Prostate gland (tissue), 2 donors: Measurements from ENCODE around the gene ZNF277. TPM values are rescaled to one million over a fixed set of nuclear protein-coding genes. Genes with fewer than 3 reads are reported as not detected.
A peak's percentile ranks its signal among the peaks of the same experiment; 100 is the strongest.

Experiments used
- DNase-seq: peaks from one replicate; pipeline ENCODE4 v3.0.0-alpha.2; 2019; ENCODE audit warnings: low spot score
- H3K27ac ChIP-seq, 2 donors: fragments of 200-600 bp; sonication (generic); 2 replicates each; pipeline ENCODE4 v1.5.1; 2017 to 2019
- H3K27me3 ChIP-seq: fragments of 200-600 bp; sonication (generic); replicated peaks from 2 replicates; pipeline ENCODE4 v1.5.1; 2019; ENCODE audit not compliant: insufficient read depth
- H3K36me3 ChIP-seq, 2 donors: fragments of 200-600 bp; sonication (generic); 1 replicate in 1 of 2; 2 replicates in 1 of 2; pipeline versions ENCODE4 v1.5.1 to v1.8.1; 2017 to 2019
- H3K4me1 ChIP-seq: fragments of 200-600 bp; sonication (generic); replicated peaks from 2 replicates; pipeline ENCODE4 v1.5.1; 2019
- H3K4me3 ChIP-seq, 2 donors: fragments of 200-600 bp; sonication (generic); 2 replicates each; pipeline ENCODE4 v1.5.1; 2017 to 2019
- H3K9me3 ChIP-seq: fragments of 200-600 bp; sonication (generic); 2 replicates; pipeline ENCODE4 v1.5.1; 2017
- POLR2A ChIP-seq: fragments of 450-650 bp; IDR thresholded peaks from one replicate; pipeline ENCODE4 v1.6.1; 2016; ENCODE audit warnings: antibody characterized with exemption, mild to moderate bottlenecking
- POLR2AphosphoS5 ChIP-seq: sonication (generic); formaldehyde crosslinking; IDR thresholded peaks from one replicate; pipeline ENCODE4 v1.6.1; 2017; ENCODE audit warnings: antibody characterized with exemption
- WGBS: methylation state at CpG from one replicate; pipeline ENCODE4 v1.1.5; 2018; 5-methylcytosine and 5-hydroxymethylcytosine counted together
- intact Hi-C: fragments of 100-400 bp; cut with DNase I; formaldehyde crosslinking; loops from one replicate; pipeline ENCODE4 v1.14.2; 2022
- total RNA-seq, 2 donors: library from RNA; depleted of rRNA; stranded (reverse); fragments of >200 nt; gene quantifications; one replicate each; pipeline ENCODE4 v1.1.0, GENCODE V29; 2016
- TF ChIP-seq, protein P1 (sequence below), 4 experiments: fragments of 200-600 bp in 2 of 4; fragments of 450-650 bp in 2 of 4; sonication (generic) in 2 of 4; IDR thresholded peaks; 1 replicate in 3 of 4; 2 replicates in 1 of 4; pipeline ENCODE4 v1.5.1; 2016 to 2019; ENCODE audit warnings: antibody characterized with exemption in 4 of 4, mild to moderate bottlenecking in 2 of 4, moderate library complexity in 2 of 4

ZNF277 gene
- total RNA-seq, 2 donors from 2014 or later: 23.0 to 33.1 TPM

DNA sequence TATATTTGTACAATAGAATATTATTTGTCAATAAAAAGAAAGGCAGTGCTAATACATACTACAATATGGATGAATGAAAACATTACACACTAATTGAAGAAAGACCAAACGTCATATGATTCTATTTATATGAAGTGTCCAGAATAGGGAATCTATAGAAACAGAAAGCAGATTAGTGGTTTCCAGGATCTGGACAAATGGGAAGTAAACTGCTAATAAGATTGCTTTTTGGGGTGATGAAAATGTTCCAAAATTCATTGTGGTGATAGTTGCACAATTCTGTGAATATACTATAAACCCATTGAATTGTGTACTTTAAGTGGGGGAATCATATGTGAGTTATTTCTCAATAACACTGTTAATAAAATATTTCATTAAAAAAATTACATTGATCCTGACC is 165.6 kb downstream of the ZNF277 start:
- 0% methylated on average over 1 of the region's 1 CpG for WGBS
- H3K4me1 ChIP-seq: no peaks in the 10 kb centered on the region

DNA sequence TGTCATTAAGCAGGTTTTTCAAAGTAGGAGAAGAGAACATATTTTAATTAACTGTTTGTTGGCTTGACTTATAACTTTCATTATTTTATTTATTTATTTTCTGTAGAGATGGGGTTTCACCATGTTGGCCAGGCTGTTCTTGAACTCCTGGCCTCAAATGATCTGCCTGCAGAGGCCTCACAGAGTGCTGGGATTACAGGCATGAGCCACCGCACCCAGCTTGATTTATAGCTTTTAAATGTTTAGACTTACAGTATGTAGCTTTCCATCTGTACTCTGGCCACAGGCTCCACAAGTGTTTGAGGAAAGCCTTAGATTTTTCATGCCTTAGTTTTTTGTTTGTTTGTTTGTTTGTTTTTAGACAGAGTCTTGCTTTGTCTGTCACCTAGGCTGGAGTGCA is 171.1 kb downstream of the ZNF277 start:
- Histone ChIP-seq H3K4me3 (no peak overlapping the region), H3K4me1 (no peaks in the 10 kb centered on the region), H3K9me3 (no peaks in the 10 kb centered on the region), H3K27me3 (no peaks in the 10 kb centered on the region), H3K27ac (no peak overlapping the region), H3K36me3 (no peaks in the 10 kb centered on the region)
- no peak for DNase-seq
- intact Hi-C loops: no loop called here
- TF ChIP-seq POLR2A (no peak), POLR2AphosphoS5 (no peak)
- TF ChIP-seq, protein P1, sequence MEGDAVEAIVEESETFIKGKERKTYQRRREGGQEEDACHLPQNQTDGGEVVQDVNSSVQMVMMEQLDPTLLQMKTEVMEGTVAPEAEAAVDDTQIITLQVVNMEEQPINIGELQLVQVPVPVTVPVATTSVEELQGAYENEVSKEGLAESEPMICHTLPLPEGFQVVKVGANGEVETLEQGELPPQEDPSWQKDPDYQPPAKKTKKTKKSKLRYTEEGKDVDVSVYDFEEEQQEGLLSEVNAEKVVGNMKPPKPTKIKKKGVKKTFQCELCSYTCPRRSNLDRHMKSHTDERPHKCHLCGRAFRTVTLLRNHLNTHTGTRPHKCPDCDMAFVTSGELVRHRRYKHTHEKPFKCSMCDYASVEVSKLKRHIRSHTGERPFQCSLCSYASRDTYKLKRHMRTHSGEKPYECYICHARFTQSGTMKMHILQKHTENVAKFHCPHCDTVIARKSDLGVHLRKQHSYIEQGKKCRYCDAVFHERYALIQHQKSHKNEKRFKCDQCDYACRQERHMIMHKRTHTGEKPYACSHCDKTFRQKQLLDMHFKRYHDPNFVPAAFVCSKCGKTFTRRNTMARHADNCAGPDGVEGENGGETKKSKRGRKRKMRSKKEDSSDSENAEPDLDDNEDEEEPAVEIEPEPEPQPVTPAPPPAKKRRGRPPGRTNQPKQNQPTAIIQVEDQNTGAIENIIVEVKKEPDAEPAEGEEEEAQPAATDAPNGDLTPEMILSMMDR (IDR thresholded peaks at IDR 0.05): no peak
- WGBS: 59% methylated on average over 1 of the region's 1 CpG

More for the DNA sequence above, 165.6 kb downstream of the ZNF277 start:
- Histone ChIP-seq H3K27me3 (no peaks in the 10 kb centered on the region), H3K9me3 (no peaks in the 10 kb centered on the region), H3K27ac (no peak overlapping the region), H3K4me3 (no peak overlapping the region), H3K36me3 (no peaks in the 10 kb centered on the region)
- TF ChIP-seq, protein P1 (IDR thresholded peaks at IDR 0.05): no peak
- TF ChIP-seq POLR2A: no peak
- TF ChIP-seq POLR2AphosphoS5: no peak
- DNase-seq: no peak
- intact Hi-C loops: no loop called here

GRCh38 chr7:112381311-112382091 is 175.0 kb downstream of the ZNF277 start:
- H3K4me3 ChIP-seq: no peak overlapping the region
- 59% methylated on average over 5 of the region's 5 CpGs for WGBS
- no peak overlapping the region for H3K27ac ChIP-seq
- no peaks in the 10 kb centered on the region for H3K4me1 ChIP-seq
- no peaks in the 10 kb centered on the region for H3K9me3 ChIP-seq
- no peaks in the 10 kb centered on the region for H3K36me3 ChIP-seq
- TF ChIP-seq POLR2A: no peak
- no peak for TF ChIP-seq POLR2AphosphoS5
- TF ChIP-seq, protein P1 (IDR thresholded peaks at IDR 0.05): no peak
- DNase-seq: no peak
- intact Hi-C loops: no loop called here
- H3K27me3 ChIP-seq: no peaks in the 10 kb centered on the region

GRCh38 chr7:112383671-112384417 is 177.3 kb downstream of the ZNF277 start:
- Histone ChIP-seq H3K27me3 (no peaks in the 10 kb centered on the region), H3K4me1 (no peaks in the 10 kb centered on the region), H3K27ac (no peak overlapping the region), H3K9me3 (no peaks in the 10 kb centered on the region), H3K4me3 (no peak overlapping the region), H3K36me3 (no peaks in the 10 kb centered on the region)
- intact Hi-C loops: no loop called here
- TF ChIP-seq POLR2AphosphoS5 (no peak), POLR2A (no peak)
- TF ChIP-seq, protein P1 (IDR thresholded peaks at IDR 0.05): peak in 1 of 4 experiments; percentile 25
- DNase-seq: no peak
- 78% methylated on average over 11 of the region's 11 CpGs for WGBS
